Naive thymus-derived CD8-positive, alpha-beta T cell (primary cell): ENCODE measurements around the gene ADPRHL1. TPM values are rescaled to one million over a fixed set of nuclear protein-coding genes. Genes with fewer than 3 reads are reported as not detected.

Experiments used
- ATAC-seq, 2 donors: fragments of 150-1000 bp; cut with Tn5 transposase in 1 of 2; sonication (Bioruptor Pico), chemical (Tn5 transposase) in 1 of 2; 1 replicate in 1 of 2; 2 replicates in 1 of 2; pipeline ENCODE4 v1.10.0; 2021; ENCODE audit warnings: mild to moderate bottlenecking in 2 of 2, moderate library complexity in 2 of 2
- POLR2A ChIA-PET: fragments of 350-600 bp; sonication (Branson Sonifier 250); formaldehyde crosslinking; loops from one replicate; lab custom pipeline; 2021; ENCODE audit warnings: antibody characterized with exemption; lab: Charles Lee
- DNase-seq, 10 donors: peaks; one replicate each; pipeline versions ENCODE4 v3.0.0 to v3.0.0-alpha.2; 2020 to 2022
- H3K27ac Mint-ChIP-seq, 10 donors: one replicate each; pipeline ENCODE4 v1.8.0; 2020 to 2022; ENCODE audit warnings: mild to moderate bottlenecking in 10 of 10, mixed read lengths in 10 of 10, moderate library complexity in 4 of 10, inconsistent platforms in 1 of 10
- H3K27me3 Mint-ChIP-seq, 5 donors: one replicate each; pipeline ENCODE4 v1.8.0; 2021 to 2022; ENCODE audit warnings: mixed read lengths in 5 of 5
- H3K36me3 Mint-ChIP-seq, 3 donors: one replicate each; pipeline ENCODE4 v1.8.0; 2020 to 2022; ENCODE audit warnings: mixed read lengths in 3 of 3, mild to moderate bottlenecking in 2 of 3, inconsistent platforms in 1 of 3
- H3K4me1 Mint-ChIP-seq, 4 donors: one replicate each; pipeline ENCODE4 v1.8.0; 2021 to 2022; ENCODE audit warnings: mixed read lengths in 4 of 4
- H3K4me3 Mint-ChIP-seq, 10 donors: one replicate each; pipeline ENCODE4 v1.8.0; 2020 to 2022; ENCODE audit warnings: mild to moderate bottlenecking in 10 of 10, mixed read lengths in 10 of 10, moderate library complexity in 6 of 10, inconsistent platforms in 1 of 10
- H3K9me3 Mint-ChIP-seq, 9 donors: one replicate each; pipeline ENCODE4 v1.8.0; 2020 to 2022; ENCODE audit warnings: mixed read lengths in 9 of 9, mild to moderate bottlenecking in 3 of 9, inconsistent platforms in 1 of 9, moderate library complexity in 1 of 9
- polyA plus RNA-seq, 3 donors: library from polyadenylated mRNA; unstranded; fragments of 300-500 nt; fragmentation: Illumina TruSeq; gene quantifications; one replicate each; pipeline ENCODE4 v1.2.3, GENCODE V29; 2021
- total RNA-seq, 8 experiments: library from RNA in 2 of 8; stranded (reverse) in 2 of 8; gene quantifications; one replicate each; pipeline ENCODE4 v1.2.3 and lab custom pipeline; 2021 to 2026

ADPRHL1 gene
- total and polyA plus RNA-seq, 5 experiments from 2014 or later = 0.22 to 1.2 (median 0.70) TPM; not detected in 1

DNA sequence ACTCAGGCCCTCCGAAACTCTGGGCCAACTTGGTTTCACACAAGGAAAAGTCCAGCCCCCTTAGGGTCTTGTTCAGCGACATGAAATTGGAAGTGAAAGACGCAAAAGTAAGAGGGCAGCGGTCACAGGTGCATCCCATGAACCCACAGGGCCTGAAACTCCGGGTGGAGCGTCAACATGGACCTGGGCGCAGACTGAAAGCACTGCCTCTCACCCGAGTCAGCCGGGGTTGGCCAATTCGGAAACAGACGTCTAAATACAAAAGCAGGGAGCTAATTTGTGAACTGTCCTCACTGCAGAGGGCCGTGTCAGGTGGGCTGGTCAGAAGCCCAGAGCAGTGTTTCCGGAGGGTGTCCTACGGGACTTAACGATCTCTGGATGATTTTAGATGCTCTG lies 26.7 kb downstream of the ADPRHL1 start:
- Mint-ChIP-seq H3K27me3 (peaks cover 0 to 6% (median 0%) of the 10 kb centered on the region in 5 donors), H3K4me1 (no peaks in the 10 kb centered on the region), H3K4me3 (no peak overlapping the region), H3K9me3 (no peaks in the 10 kb centered on the region), H3K27ac (peak overlapping the region in 1 of 10 donors; percentile 33), H3K36me3 (no peaks in the 10 kb centered on the region)
- no peak for ATAC-seq
- POLR2A ChIA-PET = no interaction called here
- DNase-seq = no peak

DNA sequence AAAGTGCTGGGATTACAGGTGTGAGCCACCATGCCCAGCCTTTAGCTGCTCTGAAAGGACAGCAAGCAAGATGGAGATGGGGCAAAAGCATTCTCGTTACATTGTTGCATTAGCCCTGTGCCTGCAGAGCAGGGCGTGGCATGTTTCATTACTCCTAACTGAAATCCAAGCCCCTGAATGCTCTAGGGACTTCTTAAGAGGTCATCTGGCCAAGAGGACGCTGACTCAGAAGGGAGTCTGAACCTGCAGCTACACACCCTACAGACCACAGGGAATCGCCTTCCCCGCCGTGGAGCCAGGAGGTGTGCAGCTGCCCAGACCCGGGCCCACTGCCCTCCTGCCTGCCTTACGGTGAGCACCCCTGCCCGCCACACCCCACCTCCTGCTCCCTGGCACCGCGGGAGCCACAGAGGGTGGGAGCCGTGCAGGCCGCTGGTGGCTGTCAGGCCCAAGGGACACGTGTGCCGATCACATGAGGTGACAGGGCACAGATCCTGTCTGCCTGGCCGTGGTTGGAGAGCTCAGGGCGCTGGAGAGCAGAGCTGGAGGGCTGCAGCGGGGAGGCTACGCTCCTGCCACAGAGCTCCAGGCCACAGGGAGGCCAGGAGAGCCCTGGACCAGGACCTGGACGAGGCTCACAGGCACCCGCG lies 27.2 kb downstream of the ADPRHL1 start:
- ATAC-seq (no peak), DNase-seq (no peak)
- Mint-ChIP-seq H3K4me1 (no peaks in the 10 kb centered on the region), H3K27ac (peak overlapping the region in 1 of 10 donors; percentile 33), H3K4me3 (no peak overlapping the region), H3K9me3 (no peaks in the 10 kb centered on the region), H3K27me3 (peaks cover 0 to 9% (median 0%) of the 10 kb centered on the region in 5 donors), H3K36me3 (no peaks in the 10 kb centered on the region)
- POLR2A ChIA-PET = no interaction called here

DNA sequence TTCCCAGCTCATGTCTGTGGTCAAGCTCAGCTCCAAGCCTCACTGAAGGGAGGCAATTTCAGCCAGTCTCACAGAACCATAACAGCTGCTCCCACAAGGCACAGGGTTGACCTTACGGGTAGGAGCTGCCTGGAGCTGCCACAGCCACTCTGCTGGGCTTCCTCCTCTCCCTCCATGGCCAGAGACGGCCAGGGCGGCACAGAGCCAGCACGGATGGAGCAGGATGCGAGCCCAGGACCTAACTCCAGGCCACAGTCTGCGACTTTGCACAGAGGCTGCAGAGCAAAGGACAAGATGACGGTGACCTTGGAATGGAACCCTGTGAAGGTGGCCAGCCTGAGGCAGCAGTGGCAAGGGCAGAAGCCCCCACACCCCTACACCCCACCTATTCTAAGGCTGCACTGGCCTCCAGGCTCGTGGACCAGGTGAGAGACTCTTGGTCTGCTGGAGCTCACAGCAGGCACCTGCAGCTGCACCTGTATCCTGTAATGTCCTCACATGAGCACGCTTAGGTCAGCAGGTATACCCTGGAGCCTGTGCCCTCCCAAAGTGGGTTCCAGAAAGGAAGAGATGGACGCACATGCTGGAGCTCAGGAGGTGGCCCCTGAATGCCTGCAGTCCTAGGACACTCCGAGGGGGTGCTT lies 29.6 kb downstream of the ADPRHL1 start:
- ATAC-seq (no peak), DNase-seq (no peak)
- no peaks in the 10 kb centered on the region for H3K36me3 Mint-ChIP-seq
- no peaks in the 10 kb centered on the region for H3K4me1 Mint-ChIP-seq
- no peak overlapping the region for H3K27ac Mint-ChIP-seq
- POLR2A ChIA-PET = no interaction called here
- peaks cover 0 to 25% (median 6%) of the 10 kb centered on the region in 5 donors for H3K27me3 Mint-ChIP-seq
- H3K4me3 Mint-ChIP-seq = no peak overlapping the region
- H3K9me3 Mint-ChIP-seq = peaks cover 0 to 4% (median 0%) of the 10 kb centered on the region in 9 donors

DNA sequence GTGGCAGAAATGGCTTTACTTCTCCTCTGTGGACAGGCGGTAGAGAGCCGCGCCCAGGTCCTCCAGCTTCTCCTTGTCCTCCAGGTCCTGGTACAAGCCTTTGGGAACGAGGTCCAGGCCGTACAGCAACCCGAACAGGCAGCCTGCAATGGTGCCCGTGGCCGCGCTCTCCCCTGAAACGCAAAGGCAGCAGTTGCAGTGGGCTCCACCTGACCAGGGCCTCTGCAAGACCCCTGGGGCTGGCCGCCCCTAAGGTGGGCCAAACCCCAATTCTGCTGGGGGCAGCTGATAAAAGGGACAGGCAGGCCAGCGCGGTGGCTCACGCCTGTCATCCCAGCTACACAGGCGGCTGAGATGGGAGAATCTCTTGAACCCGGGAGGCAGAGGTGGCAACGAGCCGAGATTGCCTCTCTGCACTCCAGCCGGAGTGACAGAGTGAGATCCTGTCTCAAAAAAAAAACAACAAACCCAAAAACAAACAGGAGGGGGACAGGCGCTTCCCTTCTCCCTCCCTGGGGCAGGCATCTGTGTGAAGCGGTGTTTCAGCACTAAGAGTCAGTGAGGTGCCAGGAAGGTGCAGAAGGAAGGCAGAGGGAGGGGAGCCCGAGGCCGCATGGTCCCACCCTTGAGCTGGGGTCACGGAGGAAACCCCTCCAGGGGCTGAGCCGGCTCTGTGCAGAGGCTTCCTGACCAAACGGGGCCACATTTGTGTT lies 30.3 kb downstream of the ADPRHL1 start:
- POLR2A ChIA-PET = no interaction called here
- Mint-ChIP-seq H3K36me3 (no peaks in the 10 kb centered on the region), H3K4me3 (no peak overlapping the region), H3K27ac (no peak overlapping the region), H3K4me1 (no peaks in the 10 kb centered on the region), H3K9me3 (peaks cover 0 to 4% (median 0%) of the 10 kb centered on the region in 9 donors), H3K27me3 (peaks cover 0 to 23% (median 6%) of the 10 kb centered on the region in 5 donors)
- no peak for DNase-seq
- no peak for ATAC-seq

DNA sequence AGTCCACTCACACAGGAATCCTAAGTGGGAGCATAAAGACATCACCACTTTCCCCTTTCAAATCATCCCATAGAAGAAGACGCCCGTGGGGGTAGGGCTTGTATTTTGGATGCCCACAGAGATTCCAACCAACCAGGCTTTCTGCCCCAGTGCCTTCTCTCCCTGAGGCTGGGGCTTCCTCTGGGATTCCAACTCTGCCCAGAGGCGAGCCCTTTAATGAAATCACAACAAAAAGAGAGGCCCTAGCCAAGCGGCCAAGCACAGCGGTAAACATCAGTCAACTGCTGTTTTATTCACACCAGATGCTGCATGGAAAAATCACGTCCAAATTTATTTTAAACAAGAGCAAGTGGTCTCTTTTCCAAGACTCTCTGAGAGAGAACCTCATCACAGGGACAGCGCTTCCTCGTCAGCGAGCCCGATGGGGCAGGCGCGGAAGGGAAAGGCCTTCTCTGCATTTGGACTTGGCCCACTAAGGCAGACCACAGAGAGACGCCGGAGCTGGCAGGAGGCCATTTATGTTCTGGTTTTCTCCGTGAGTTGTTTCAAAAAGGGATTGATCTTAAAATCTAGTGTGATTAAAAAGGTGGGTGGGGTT lies 31.5 kb downstream of the ADPRHL1 start:
- DNase-seq (no peak), ATAC-seq (no peak)
- H3K9me3 Mint-ChIP-seq = peaks cover 0 to 4% (median 0%) of the 10 kb centered on the region in 9 donors
- H3K27me3 Mint-ChIP-seq = peaks cover 2 to 24% (median 7%) of the 10 kb centered on the region in 5 donors
- POLR2A ChIA-PET = no interaction called here
- no peaks in the 10 kb centered on the region for H3K36me3 Mint-ChIP-seq
- peak overlapping the region in 1 of 10 donors; percentile 18 for H3K27ac Mint-ChIP-seq
- H3K4me1 Mint-ChIP-seq = peaks cover 0 to 2% (median 0%) of the 10 kb centered on the region in 4 donors
- H3K4me3 Mint-ChIP-seq = no peak overlapping the region

DNA sequence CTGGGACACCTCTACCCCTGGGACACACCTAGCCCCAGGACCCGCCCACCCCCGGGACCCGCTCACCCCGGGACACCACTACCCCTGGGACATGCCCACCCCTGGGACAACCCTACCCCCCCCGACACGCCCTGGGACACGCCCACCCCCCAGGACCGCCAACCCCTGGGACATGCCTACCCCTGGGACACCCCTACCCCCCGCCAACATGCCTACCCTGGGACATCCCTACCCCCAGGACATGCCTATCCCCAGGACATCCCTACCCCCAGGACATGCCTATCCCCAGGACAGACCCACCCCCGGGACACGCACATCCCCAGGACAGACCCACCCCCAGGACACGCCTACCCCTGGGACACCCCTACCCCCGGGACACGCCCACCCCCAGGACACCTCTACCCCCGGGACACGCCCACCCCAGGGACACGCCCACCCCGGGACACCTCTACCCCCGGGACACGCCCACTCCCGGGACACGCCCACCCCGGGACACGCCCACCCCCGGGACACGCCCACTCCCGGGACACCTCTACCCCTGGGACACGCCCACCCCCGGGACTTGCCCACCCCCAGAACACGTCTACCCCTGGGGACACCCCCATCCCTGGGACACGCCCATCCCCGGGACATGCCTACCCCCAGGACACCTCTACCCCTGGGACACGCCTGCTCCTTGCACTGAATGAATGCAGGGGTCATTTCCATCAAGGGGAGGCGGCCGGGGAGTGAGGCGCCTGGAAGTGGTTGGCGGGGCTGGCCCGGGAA lies 32.3 kb downstream of the ADPRHL1 start:
- ATAC-seq = no peak
- Mint-ChIP-seq H3K4me1 (peaks cover 0 to 4% (median 0%) of the 10 kb centered on the region in 4 donors), H3K27ac (no peak overlapping the region), H3K9me3 (peaks cover 0 to 4% (median 0%) of the 10 kb centered on the region in 9 donors), H3K4me3 (no peak overlapping the region), H3K36me3 (no peaks in the 10 kb centered on the region), H3K27me3 (peaks cover 4 to 25% (median 9%) of the 10 kb centered on the region in 5 donors)
- DNase-seq = no peak
- POLR2A ChIA-PET = no interaction called here

DNA sequence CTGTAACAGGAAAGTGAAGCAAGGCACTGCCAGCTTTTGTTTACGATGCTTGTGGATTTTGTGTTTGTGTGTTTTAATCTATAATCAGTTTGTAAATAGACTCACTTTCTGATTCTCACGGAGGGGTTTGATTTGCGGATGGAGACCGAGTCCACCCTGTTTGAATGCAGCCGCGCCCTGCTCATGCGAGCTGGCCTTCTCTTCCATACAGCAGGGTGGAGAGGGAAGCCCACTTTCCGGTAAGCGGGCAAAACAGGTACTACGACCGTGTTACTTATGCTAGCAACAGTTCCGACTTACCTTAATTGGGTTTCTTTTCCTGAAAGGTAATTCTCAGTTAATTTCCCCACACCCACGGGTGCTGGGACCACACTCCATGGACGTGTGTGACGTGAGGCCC lies 33.1 kb downstream of the ADPRHL1 start:
- peaks cover 4 to 24% (median 9%) of the 10 kb centered on the region in 5 donors for H3K27me3 Mint-ChIP-seq
- POLR2A ChIA-PET = no interaction called here
- peak overlapping the region in 1 of 10 donors; percentile 29 for H3K27ac Mint-ChIP-seq
- H3K4me1 Mint-ChIP-seq = peaks cover 0 to 4% (median 0%) of the 10 kb centered on the region in 4 donors
- H3K4me3 Mint-ChIP-seq = no peak overlapping the region
- ATAC-seq = no peak
- DNase-seq = no peak
- peaks cover 0 to 4% (median 0%) of the 10 kb centered on the region in 9 donors for H3K9me3 Mint-ChIP-seq
- no peaks in the 10 kb centered on the region for H3K36me3 Mint-ChIP-seq

DNA sequence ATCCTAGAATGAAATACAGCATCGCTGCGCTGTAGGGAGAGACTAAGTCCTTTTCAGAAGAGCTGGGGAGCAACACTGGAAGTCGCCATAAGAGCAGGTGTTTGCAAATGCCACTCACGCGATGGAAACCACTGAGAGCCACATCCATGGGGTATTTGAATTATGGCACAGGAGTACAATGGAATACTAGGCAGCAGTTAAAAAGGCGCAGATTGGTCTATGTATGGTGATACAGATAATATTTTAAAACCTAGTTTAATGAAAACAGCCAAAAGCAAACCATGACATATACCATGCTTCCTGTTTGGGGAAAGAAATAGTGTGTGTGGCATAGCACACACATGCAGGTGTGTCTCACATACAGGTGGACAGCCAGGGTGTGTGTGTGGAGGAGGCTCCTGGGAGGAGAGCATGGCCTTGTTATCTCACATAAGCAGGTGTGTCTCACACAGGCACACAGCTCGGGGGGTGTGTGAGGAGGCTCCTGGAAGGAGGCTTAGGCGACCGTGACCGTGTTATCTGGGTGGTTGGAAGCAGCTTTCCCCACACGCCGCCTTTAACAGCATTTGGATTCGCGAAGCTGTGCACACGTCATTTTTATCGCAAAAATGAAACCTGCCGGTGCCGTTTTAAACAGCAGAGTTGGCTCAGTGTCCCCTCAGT lies 33.6 kb downstream of the ADPRHL1 start:
- Mint-ChIP-seq H3K4me1 (peaks cover 0 to 4% (median 0%) of the 10 kb centered on the region in 4 donors), H3K4me3 (no peak overlapping the region), H3K36me3 (no peaks in the 10 kb centered on the region), H3K27me3 (peaks cover 4 to 23% (median 9%) of the 10 kb centered on the region in 5 donors), H3K27ac (peak overlapping the region in 1 of 10 donors; percentile 44), H3K9me3 (peaks cover 0 to 4% (median 0%) of the 10 kb centered on the region in 9 donors)
- no peak for DNase-seq
- no peak for ATAC-seq
- POLR2A ChIA-PET = no interaction called here

DNA sequence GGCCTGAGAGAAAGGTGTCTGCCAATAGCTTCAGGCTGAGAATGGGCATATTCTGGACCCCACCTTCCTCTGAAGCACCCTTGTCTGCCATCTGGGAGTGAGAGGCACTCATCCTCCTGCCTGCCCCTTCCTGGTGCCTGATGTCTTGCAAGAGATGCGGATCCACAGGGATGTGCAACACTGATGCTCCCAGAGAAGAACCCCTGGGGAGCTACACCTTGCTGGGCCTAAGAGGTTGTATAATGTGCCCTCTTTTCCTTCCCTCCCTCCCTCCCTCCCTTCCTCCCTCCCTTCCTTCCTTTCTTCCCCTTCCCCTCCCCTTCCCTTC lies 34.6 kb downstream of the ADPRHL1 start:
- H3K27ac Mint-ChIP-seq = no peak overlapping the region
- no peak overlapping the region for H3K4me3 Mint-ChIP-seq
- DNase-seq (no peak), ATAC-seq (no peak)
- POLR2A ChIA-PET = no interaction called here
- peaks cover 0 to 4% (median 0%) of the 10 kb centered on the region in 9 donors for H3K9me3 Mint-ChIP-seq
- H3K4me1 Mint-ChIP-seq = peaks cover 0 to 4% (median 0%) of the 10 kb centered on the region in 4 donors
- no peaks in the 10 kb centered on the region for H3K36me3 Mint-ChIP-seq
- H3K27me3 Mint-ChIP-seq = peaks cover 4 to 23% (median 9%) of the 10 kb centered on the region in 5 donors

DNA sequence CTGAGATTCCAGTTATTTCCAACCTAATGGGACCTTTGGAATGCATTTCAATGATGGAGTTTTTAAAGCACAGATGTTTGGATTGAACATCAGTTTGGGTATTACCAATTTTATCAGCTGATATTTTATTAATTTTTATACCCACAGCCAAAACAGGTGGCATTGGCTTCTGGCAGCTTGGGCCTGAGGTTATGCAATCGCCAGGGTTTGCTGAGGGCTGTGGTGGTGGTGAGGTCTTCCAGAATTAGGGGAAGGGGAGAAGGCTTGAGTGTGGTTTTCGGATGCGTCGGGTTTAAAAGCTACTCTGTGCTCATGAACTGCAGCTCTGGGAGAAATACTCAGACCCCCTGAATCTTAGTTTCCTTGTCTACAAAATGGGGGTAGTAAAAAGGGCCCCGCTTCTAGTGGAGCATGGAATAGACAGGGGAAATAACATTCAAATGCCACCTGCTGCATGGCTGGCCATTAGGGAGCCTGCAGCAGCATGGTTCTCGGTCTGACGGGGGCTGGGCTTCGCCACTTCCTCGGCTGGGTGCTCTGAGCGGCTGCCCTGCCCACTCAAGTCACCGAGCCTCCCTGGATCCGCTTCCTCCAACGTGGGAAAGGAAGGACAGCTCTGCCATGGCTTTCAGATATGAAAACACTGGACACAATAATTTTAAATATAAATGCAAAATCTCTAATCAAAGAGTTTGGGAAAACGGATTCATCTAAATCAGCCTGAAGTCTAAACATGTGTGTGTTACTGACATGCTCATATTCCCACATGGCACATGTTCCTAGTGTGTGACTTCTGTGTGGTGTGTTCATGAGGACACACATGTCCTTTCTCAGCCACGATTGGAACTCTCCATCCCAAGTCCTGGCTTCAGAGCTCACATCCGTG lies 35.2 kb downstream of the ADPRHL1 start:
- DNase-seq = no peak
- H3K27ac Mint-ChIP-seq = no peak overlapping the region
- H3K27me3 Mint-ChIP-seq = peaks cover 4 to 23% (median 9%) of the 10 kb centered on the region in 5 donors
- H3K4me3 Mint-ChIP-seq = no peak overlapping the region
- H3K4me1 Mint-ChIP-seq = peaks cover 0 to 4% (median 0%) of the 10 kb centered on the region in 4 donors
- POLR2A ChIA-PET = no interaction called here
- no peak for ATAC-seq
- H3K9me3 Mint-ChIP-seq = peaks cover 0 to 5% (median 0%) of the 10 kb centered on the region in 9 donors
- H3K36me3 Mint-ChIP-seq = no peaks in the 10 kb centered on the region
